Mucosa of descending colon (tissue), 3 donors: ENCODE data around the gene TMEM134. TPM values are rescaled to one million over a fixed set of nuclear protein-coding genes. Genes with fewer than 3 reads are reported as not detected.

Experiments
- ATAC-seq: fragments of 200-7000 bp; cut with Tn5 transposase; one replicate; pipeline ENCODE4 v1.9.1; 2020; ENCODE audit warnings: mild to moderate bottlenecking, moderate library complexity
- DNase-seq, 3 donors: peaks; one replicate each; pipeline ENCODE4 v3.0.0-alpha.2; 2020
- H3K36me3 ChIP-seq: fragments of 200-600 bp; one replicate; pipeline ENCODE4 v1.8.0; 2021; ENCODE audit warnings: low read depth, mild to moderate bottlenecking
- H3K4me1 ChIP-seq: fragments of 200-600 bp; one replicate; pipeline ENCODE4 v1.8.0; 2021; ENCODE audit warnings: low read depth, mild to moderate bottlenecking
- H3K4me3 ChIP-seq: fragments of 200-600 bp; one replicate; pipeline ENCODE4 v1.8.0; 2021; ENCODE audit warnings: mild to moderate bottlenecking
- H3K9me3 ChIP-seq: fragments of 200-600 bp; one replicate; pipeline ENCODE4 v1.8.0; 2021; ENCODE audit warnings: mild to moderate bottlenecking
- CTCF ChIP-seq: fragments of 200-600 bp; IDR thresholded peaks from one replicate; pipeline ENCODE4 v1.8.0; 2022; ENCODE audit warnings: antibody characterized with exemption, mild to moderate bottlenecking
- intact Hi-C, 2 donors: fragments of 100-400 bp; cut with DNase I in 1 of 2; cut with micrococcal nuclease in 1 of 2; formaldehyde crosslinking; loops; one replicate each; pipeline versions ENCODE4 v1.11.0 to v1.11.1; 2022; cut with DNase I, micrococcal nuclease
- total RNA-seq, 3 donors: library from RNA; stranded (reverse); fragmentation: NEBNext Ultra II Directional in 2 of 3; extraction: Animal tissue kit (Norgen Biotek cat#: 25700) in 2 of 3; gene quantifications; one replicate each; pipeline versions ENCODE4 v1.2.1 to v1.2.4, GENCODE V29; 2021 to 2023
- donor health status: DM: no; HTN: no; CAD: no; lungs with moderate emphysema.
- donor health status: DM: no; HTN: no; CAD: no.
- donor health status: DM: no; HTN: yes; CAD: no.

Gene TMEM134
- total RNA-seq, 3 donors from 2014 or later: 44.7 to 82.2 (median 60.9) TPM

GRCh38 chr11:67502328-67502979, 33.4 kb upstream of the TMEM134 start:
- no peak for TF ChIP-seq CTCF
- Histone ChIP-seq H3K9me3 (no peaks in the 10 kb centered on the region), H3K4me3 (no peak overlapping the region), H3K4me1 (peaks cover 29% of the 10 kb centered on the region), H3K36me3 (no peaks in the 10 kb centered on the region)
- ATAC-seq: no peak
- DNase-seq: peak in 1 of 3 donors; percentile 49
- intact Hi-C loops: no loop called here

DNA sequence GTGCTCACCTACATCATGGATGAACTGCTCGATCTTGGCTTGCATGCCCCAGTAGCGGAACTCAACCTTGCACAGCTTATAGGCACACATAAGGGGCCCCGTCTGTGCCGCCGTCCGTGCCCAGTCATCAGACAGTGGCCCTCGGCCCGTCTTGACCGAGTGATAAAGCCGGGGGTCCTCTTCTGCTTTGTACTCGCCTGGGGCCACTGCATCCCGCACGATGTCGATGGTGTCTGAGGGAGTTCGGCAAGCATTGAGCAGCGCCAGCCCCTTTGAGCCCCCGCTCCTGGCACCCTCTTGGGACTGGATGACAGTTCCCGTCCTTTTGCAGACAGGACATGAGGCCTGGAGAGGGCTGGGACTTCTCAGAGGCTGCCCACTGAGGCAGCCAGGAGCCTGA, 32.8 kb upstream of the TMEM134 start:
- ATAC-seq: no peak
- no peak for TF ChIP-seq CTCF

DNA sequence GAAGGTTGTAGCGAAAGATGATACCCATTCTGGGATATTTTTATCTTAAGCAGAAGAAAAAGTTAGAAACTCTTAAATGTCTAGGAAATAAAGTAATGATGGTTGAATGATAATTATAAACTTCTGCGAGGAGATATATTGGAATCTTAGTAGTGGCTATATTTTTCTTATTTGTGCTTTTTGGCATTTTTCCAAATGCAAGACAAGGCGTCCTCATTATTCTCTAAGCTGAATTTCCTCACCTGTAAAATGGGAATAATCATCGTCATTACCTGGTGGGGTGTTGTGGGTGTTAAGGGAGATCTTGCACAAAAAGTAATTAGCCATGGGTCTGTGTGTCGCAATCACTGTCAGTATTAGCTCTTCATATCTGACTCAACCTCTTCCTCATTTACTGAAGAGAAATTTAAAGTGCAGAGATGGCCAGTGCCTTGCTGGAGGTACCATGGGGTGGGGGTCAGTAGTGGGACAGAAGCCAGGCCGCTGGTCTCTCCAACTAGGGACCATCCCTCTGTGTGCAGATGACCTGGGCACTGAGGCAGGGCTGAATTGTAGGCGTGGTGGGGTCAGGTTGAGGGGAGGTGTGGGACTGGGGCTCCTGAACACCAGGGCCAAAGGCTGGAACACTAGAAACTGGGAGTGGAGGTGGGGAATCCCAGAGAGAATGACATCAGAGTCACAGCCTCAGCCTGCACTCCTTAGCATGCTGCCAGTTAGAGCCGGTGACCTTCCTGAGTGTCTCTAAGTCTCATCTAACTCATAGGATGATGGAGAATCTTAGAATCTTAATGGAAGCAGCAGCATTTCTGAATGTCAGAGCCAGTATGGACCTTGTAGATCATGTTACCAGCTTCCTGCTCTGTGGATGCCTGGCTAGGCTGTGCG, 32.0 kb upstream of the TMEM134 start:
- DNase-seq (peak in 1 of 3 donors; percentile 50), ATAC-seq (no peak)
- Histone ChIP-seq H3K36me3 (no peaks in the 10 kb centered on the region), H3K9me3 (no peaks in the 10 kb centered on the region), H3K4me1 (peaks cover 16% of the 10 kb centered on the region), H3K4me3 (no peak overlapping the region)
- intact Hi-C loops: no loop called here
- TF ChIP-seq CTCF: no peak

More for the DNA sequence above, 32.8 kb upstream of the TMEM134 start:
- H3K36me3 ChIP-seq: no peaks in the 10 kb centered on the region
- no peak overlapping the region for H3K4me3 ChIP-seq
- peaks cover 23% of the 10 kb centered on the region for H3K4me1 ChIP-seq
- no peaks in the 10 kb centered on the region for H3K9me3 ChIP-seq
- peak in 1 of 3 donors; percentile 57 for DNase-seq
- intact Hi-C loops: no loop called here

- Histone ChIP-seq H3K9me3 (no peaks in the 10 kb centered on the region), H3K4me1 (peaks cover 11% of the 10 kb centered on the region), H3K36me3 (no peaks in the 10 kb centered on the region), H3K4me3 (no peak overlapping the region)
- TF ChIP-seq CTCF: no peak
- no peak for ATAC-seq
- intact Hi-C loops: no loop called here
- DNase-seq: no peak
Measured at GRCh38 chr11:67500484-67500821, 31.4 kb upstream of the TMEM134 start.

DNA sequence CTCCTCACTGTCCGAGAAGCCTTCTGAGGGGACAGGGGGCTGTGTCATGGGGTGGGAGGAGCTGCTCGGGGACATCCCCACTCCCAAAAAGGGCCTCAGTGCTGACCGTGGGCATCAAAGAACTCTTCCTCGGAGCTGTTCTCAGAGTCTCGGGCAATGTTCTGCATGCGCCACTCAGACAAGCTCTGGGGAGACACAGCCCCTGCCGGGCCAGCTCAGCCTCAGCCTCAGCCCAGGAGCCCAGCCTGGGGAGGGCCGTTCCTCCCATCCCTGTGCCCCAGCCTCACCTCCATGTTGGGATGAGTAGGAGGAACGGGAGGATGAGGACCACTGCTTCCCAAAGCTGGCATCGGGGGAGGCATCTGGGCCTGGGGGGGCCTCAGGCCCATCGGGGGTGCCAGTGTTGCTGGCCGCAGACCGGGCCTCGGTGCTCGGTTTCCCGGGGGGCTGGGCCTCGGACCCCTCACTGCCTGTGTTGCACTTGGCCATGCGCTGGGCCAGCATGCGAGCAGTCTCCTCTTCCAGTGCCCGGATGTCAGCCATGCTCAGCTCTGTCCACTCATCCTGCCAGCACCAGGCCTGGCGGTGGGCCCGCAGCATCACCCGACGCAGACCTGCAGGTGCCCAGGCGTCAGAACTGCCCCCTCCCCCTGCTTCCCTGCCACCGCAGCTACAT, 30.9 kb upstream of the TMEM134 start:
- Histone ChIP-seq H3K4me1 (peaks cover 9% of the 10 kb centered on the region), H3K9me3 (no peaks in the 10 kb centered on the region), H3K4me3 (no peak overlapping the region), H3K36me3 (peaks cover 1% of the 10 kb centered on the region)
- DNase-seq: peak in 1 of 3 donors; percentile 56
- no peak for TF ChIP-seq CTCF
- intact Hi-C loops: no loop called here
- no peak for ATAC-seq
